ENCODE results near the gene EVC.

Gene EVC

GRCh38 chr4:5683566-5683965 lies 27.4 kb upstream of the EVC start:
- no peak for DNase-seq (ENCODE audit: extremely low spot score)
- TF ChIP-seq CTCF (IDR thresholded peaks at IDR 0.05; ENCODE audit: control extremely low read depth, extremely low read depth, low read depth, missing control alignments): no peak
- POLR2A ChIA-PET: no interaction called here
- CTCF ChIA-PET: no interaction called here

GRCh38 chr4:5685296-5685695 lies 25.7 kb upstream of the EVC start:
- no peak for TF ChIP-seq CTCF (IDR thresholded peaks at IDR 0.05; ENCODE audit: control extremely low read depth, extremely low read depth, low read depth, missing control alignments)
- ChIA-PET POLR2A (no interaction called here), CTCF (no interaction called here)
- DNase-seq (ENCODE audit: extremely low spot score): no peak

GRCh38 chr4:5686338-5686737 lies 24.7 kb upstream of the EVC start:
- no peak for TF ChIP-seq CTCF (IDR thresholded peaks at IDR 0.05; ENCODE audit: control extremely low read depth, extremely low read depth, low read depth, missing control alignments)
- DNase-seq (ENCODE audit: extremely low spot score): no peak
- CTCF ChIA-PET: no interaction called here
- POLR2A ChIA-PET: no interaction called here

GRCh38 chr4:5689065-5689464 lies 21.9 kb upstream of the EVC start:
- CTCF ChIA-PET: interaction anchor here (1.0 kb wide), 1 partner anchor 20 kb away, joined by 3 read pairs; no protein-coding TSS in a partner anchor
- no peak for TF ChIP-seq CTCF (IDR thresholded peaks at IDR 0.05; ENCODE audit: control extremely low read depth, extremely low read depth, low read depth, missing control alignments)
- POLR2A ChIA-PET: no interaction called here
- no peak for DNase-seq (ENCODE audit: extremely low spot score)

- ChIA-PET POLR2A (no interaction called here), CTCF (no interaction called here)
- DNase-seq (ENCODE audit: extremely low spot score): no peak
- TF ChIP-seq CTCF (IDR thresholded peaks at IDR 0.05; ENCODE audit: control extremely low read depth, extremely low read depth, low read depth, missing control alignments): no peak
These were observed 19.4 kb upstream of the EVC start for GRCh38 chr4:5691491-5692132.

GRCh38 chr4:5693871-5694270 lies 17.1 kb upstream of the EVC start:
- CTCF ChIA-PET: no interaction called here
- POLR2A ChIA-PET: no interaction called here
- TF ChIP-seq CTCF (IDR thresholded peaks at IDR 0.05; ENCODE audit: control extremely low read depth, extremely low read depth, low read depth, missing control alignments): no peak
- DNase-seq (ENCODE audit: extremely low spot score): no peak

GRCh38 chr4:5696341-5696740 lies 14.7 kb upstream of the EVC start:
- ChIA-PET POLR2A (no interaction called here), CTCF (no interaction called here)
- no peak for TF ChIP-seq CTCF (IDR thresholded peaks at IDR 0.05; ENCODE audit: control extremely low read depth, extremely low read depth, low read depth, missing control alignments)
- DNase-seq (ENCODE audit: extremely low spot score): no peak

All from GM10248 (cell line).